HG03280 (cell line): ENCODE measurements around the gene CPXM1.
"Not testable (repeated sequence)": the region's sequence is repeated elsewhere in the genome, so short reads cannot be mapped to it uniquely, and the experiment has no call there.

Experiments
- ATAC-seq: cut with Tn5 transposase; IDR thresholded peaks from one replicate; pipeline ENCODE4 v1.9.1; 2021; ENCODE audit warnings: mild to moderate bottlenecking, moderate library complexity; ENCODE audit not compliant: unreplicated experiment

Gene CPXM1

GRCh38 chr20:2800521-2801285 lies at the start of gene CPXM1:
Gene CPXM1 (minus strand): TSS chr20:2800627. CDS start chr20:2800572, 55 bp downstream.
- peak; percentile 46 for ATAC-seq

DNA sequence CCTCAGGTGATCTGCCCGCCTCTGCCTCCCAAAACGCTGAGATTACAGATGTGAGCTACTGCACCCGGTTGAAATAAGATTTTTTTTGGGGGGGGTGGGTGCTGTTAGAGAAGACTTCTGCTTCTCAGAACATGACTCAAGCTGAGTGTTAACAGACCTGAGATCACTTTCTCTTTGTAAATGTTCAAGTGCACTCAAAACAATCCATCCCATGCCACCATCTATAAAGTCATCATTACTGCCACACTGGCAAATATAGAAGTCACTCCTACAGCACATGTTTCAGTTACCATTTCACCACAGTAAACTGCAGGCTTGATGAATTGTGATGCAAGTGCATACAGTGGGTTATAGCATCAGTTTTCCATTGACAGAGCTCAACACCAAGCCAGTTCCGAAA lies 49.1 kb upstream of the CPXM1 start:
- ATAC-seq, result no peak

DNA sequence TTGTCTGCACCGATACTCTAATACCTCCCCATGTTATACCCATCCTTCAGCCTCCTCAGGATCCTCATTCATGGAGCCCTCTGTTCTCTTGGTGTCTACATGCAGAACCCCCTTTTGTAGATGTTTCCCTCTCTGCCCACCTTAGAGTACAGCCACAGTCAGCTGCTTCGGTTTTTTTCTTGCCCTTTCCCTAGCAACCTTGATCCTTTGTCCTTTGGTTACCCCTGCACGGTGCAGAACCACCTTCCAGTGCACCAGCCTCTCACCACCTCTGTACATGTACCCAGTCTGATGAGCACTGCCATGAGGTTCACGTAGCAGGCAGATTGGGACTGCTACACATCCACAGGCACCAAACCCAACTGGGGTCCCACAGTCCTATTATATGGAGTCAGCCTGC lies 47.4 kb upstream of the CPXM1 start:
- ATAC-seq, result no peak

- no peak for ATAC-seq
Observed at GRCh38 chr20:2846698-2847097, 46.3 kb upstream of the CPXM1 start.

DNA sequence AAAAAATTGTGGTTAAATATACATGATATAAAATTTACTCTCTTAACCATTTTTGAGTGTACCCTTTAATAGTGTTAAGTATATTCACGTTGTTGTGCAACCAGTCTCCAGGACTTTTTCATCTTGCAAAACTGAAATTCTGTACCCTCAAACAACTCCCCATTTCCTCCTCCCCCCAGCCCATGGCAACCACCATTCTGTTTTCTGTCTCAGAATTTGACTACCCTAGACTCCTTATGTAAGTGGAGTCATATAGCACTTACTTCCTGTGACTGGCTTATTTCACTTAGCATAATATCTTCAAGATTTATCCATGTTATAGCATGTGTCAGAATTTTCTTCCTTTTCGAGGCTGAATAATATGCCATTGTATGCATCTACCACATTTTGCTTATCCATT lies 45.2 kb upstream of the CPXM1 start:
- no peak for ATAC-seq

- peak; percentile 30 for ATAC-seq
Observed at GRCh38 chr20:2840967-2841531, 40.6 kb upstream of the CPXM1 start.

DNA sequence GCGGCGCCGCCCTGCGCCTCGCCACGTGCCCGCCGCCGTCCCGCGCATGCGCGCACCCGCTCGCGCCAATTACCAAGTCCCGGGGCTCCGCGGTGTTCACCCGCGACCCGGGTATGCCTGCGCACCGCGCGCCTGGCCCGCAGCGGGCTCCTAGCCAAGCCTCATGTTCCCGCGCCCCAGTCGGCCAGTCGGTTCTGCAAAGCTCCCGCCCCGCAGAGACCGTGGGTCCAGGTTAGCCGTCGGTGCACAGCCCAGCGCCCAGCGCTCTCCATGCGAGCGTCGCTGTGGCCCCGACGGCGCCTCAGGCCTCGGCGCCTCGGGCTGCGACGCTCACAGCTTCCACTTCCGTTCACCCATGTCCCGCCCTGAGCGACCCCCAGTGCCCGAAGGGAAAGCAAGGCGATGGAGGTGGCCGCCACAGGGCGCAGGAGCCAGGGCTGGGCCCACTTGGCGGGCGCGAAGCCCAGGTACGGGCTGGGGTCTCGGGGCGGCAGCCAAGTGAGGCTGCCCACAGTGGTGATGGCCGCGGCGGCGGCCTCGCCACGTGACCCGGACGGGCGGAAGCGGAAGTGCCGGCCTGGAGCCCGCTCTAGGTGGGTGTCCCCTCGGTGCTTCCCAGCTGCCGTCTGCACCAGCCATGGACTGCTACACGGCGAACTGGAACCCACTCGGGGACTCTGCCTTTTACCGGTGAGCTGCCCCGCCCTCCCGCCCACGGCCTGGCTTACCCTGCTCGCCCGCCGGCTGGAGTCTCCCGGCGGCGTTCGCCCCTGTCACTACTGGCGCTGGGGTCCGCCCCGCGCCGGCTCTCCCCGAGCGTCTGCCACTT lies 39.9 kb upstream of the CPXM1 start, which contains the start of the genes PCED1A and VPS16:
Gene PCED1A (minus strand): TSS at position 518 of the 829 bp plus-strand sequence. CDS start 743 bp downstream, outside the sequence.
Gene VPS16 (plus strand): TSS at position 608 of the 829 bp plus-strand sequence. CDS start 30 bp downstream, at position 638.
- ATAC-seq, result peak; percentile 96

DNA sequence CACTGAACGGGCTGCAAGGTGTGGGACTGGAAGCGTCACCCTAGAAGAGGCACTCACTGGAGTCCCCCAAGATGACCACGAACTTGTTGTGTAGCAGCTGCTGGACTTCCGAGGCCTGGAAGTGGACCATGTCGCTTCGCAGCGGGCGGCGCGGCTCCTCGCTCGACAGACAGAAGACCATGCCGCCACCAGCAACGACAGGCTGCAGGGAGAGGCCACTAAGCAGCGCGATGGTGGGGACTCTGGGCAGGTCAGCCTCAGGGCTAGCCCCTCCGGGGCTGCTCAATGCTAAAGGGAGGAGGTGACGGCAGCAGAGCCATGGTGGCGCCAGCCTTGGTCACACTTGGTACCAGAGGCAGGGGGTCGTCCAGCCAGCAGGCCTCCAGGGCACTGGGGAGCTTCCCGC lies 39.3 kb upstream of the CPXM1 start:
- ATAC-seq, result no peak

- ATAC-seq, result no peak
Observed at GRCh38 chr20:2838847-2839671, 38.6 kb upstream of the CPXM1 start.

- ATAC-seq, result no peak
Observed at GRCh38 chr20:2838170-2838797, 37.9 kb upstream of the CPXM1 start.

DNA sequence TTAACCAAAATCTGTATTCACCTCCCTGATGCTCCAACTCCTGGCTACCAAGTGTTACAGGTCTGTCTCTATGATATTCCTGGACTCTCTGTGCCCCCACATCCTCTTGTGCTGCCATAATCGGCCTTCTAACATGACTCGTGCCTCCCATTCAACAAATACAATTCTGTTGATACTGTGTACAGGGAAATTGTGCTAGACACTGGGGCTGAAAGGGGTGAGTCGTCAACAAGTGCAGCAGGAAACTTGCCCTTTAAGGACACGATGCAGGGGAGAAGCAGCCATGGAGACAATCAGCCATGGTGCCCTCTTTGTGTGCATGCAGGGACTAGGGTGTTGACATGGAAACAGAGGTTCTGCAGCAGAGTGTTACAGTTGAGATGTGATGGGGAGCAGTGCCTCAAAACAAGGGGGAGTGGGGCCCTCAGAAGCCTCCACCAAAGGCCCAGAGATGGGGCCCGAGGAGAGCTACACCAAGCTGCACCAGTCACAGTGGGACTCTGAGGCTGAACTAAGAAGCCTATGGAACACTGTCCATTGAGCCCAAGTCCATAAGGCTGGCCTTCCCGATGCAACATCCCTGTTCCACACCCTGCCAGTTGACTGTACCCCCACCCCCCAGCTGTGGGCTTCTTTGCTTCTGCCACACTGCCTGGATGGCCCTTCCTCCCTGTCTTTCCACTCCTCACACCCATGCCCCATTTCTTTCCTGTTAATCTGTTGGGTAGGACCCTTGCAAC lies 37.0 kb upstream of the CPXM1 start:
- ATAC-seq, result no peak

- no peak for ATAC-seq
Observed at GRCh38 chr20:2836035-2836434, 35.6 kb upstream of the CPXM1 start.

GRCh38 chr20:2835331-2835796 lies 34.9 kb upstream of the CPXM1 start:
- ATAC-seq, result no peak

- no peak for ATAC-seq
Observed at GRCh38 chr20:2834401-2835110, 34.1 kb upstream of the CPXM1 start.

DNA sequence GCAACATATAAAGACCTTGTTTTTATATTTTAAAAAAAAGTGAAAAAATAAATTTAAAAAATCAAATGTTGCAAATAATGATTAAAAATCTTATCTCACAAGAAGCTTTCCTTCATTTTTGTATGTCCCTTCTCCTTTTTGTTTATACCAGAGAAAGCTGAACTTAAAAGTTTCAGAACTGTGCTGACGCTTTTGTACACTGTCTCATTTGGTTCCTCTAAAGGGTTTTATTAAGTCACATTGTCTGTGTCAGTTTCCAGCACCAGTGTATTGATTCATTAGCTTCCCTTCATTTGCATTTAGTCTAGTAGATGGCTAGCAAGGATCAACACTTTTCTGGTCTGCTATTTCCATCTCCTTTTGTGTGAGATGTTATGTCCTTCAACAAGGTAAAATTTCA lies 33.3 kb upstream of the CPXM1 start:
- ATAC-seq, result no peak

- ATAC-seq, result not testable (repeated sequence)
Observed at GRCh38 chr20:2831206-2831605, 30.8 kb upstream of the CPXM1 start.

- ATAC-seq, result no peak
Observed at GRCh38 chr20:2829376-2829775, 28.9 kb upstream of the CPXM1 start.

GRCh38 chr20:2826655-2827054 lies 26.2 kb upstream of the CPXM1 start:
- ATAC-seq, result no peak

- no peak for ATAC-seq
Observed at GRCh38 chr20:2825761-2826160, 25.3 kb upstream of the CPXM1 start.
